HepG2 (cell line): Measurements from ENCODE around the gene VSIG2. TPM values are rescaled to one million over a fixed set of nuclear protein-coding genes. Genes with fewer than 3 reads are reported as not detected.

Experiments
- ATAC-seq: fragments of 200-7000 bp; cut with Tn5 transposase; 3 replicates; pipeline ENCODE4 v1.9.1; 2020; ENCODE audit warnings: mild to moderate bottlenecking, moderate library complexity
- BruUV-seq: library from RNA; stranded (reverse); fragments of 400-500 nt; replicated peaks from 2 replicates; lab custom pipeline; 2021; lab: Mats Ljungman, UMichigan
- CTCF ChIA-PET: fragments of 300-600 bp; formaldehyde crosslinking; extraction: SDS; loops from one replicate; lab custom pipeline; 2021; ENCODE audit warnings: low total read pairs, inconsistent platforms, low intra/inter-chr PET ratio; lab: Yijun Ruan, JAX
- POLR2A ChIA-PET: fragments of 350-600 bp; sonication (Branson Sonifier 250); formaldehyde crosslinking; loops from one replicate; lab custom pipeline; 2020; ENCODE audit warnings: antibody characterized with exemption, inconsistent platforms; lab: Yijun Ruan, JAX
- DNase-seq: peaks from one replicate; pipeline ENCODE4 v3.0.0-alpha.2; 2015; ENCODE audit warnings: low spot score
- FAIRE-seq: peaks from 3 replicates; lab custom pipeline; 2011; peaks lifted over from hg19 to GRCh38; lab: Jason Lieb, UNC
- H2AFZ ChIP-seq: one replicate; pipeline ENCODE4 v1.6.1; 2011; ENCODE audit warnings: low read length, inconsistent platforms
- H3K27ac ChIP-seq: fragments of 300-600 bp; 3 replicates; pipeline ENCODE4 v1.8.0; 2011; ENCODE audit warnings: mixed run types, mild to moderate bottlenecking, mixed read lengths, low read length, inconsistent platforms; ENCODE audit not compliant: insufficient read depth; ENCODE audit errors: extremely low read length
- H3K27me3 ChIP-seq, 2 experiments: fragments of 200-600 bp in 1 of 2; 2 replicates in 1 of 2; 3 replicates in 1 of 2; pipeline versions ENCODE4 v1.6.0 to v1.8.0; 2011; ENCODE audit warnings: low read length in 2 of 2, mild to moderate bottlenecking in 2 of 2, moderate library complexity in 2 of 2, inconsistent platforms in 1 of 2; ENCODE audit not compliant: insufficient read depth in 2 of 2, control insufficient read depth in 1 of 2
- H3K36me3 ChIP-seq, 2 experiments: fragments of 200-600 bp in 1 of 2; replicated peaks in 1 of 2; 2 replicates in 1 of 2; 3 replicates in 1 of 2; pipeline versions ENCODE4 v1.5.1 to v1.8.0; 2011; ENCODE audit warnings: low read length in 2 of 2, inconsistent platforms in 1 of 2; ENCODE audit not compliant: insufficient read depth in 2 of 2, control insufficient read depth in 1 of 2
- H3K4me1 ChIP-seq: 2 replicates; pipeline ENCODE4 v1.5.1; 2012; ENCODE audit warnings: low read length, inconsistent platforms; ENCODE audit not compliant: insufficient read depth
- H3K4me2 ChIP-seq: 2 replicates; pipeline ENCODE4 v1.6.0; 2011; ENCODE audit warnings: low read depth, low read length, inconsistent platforms
- H3K4me3 ChIP-seq, 3 experiments: fragments of 200-600 bp in 1 of 3; sonication (generic), shearing (Covaris generic) in 1 of 3; replicated peaks in 1 of 3; 2 replicates each; pipeline ENCODE4 v1.5.1; 2011 to 2016; ENCODE audit warnings: low read length in 3 of 3, inconsistent platforms in 2 of 3, low read depth in 2 of 3, mild to moderate bottlenecking in 2 of 3, control low read depth in 1 of 3, mixed read lengths in 1 of 3; ENCODE audit not compliant: insufficient read depth in 1 of 3
- H3K79me2 ChIP-seq: one replicate; pipeline ENCODE4 v1.6.1; 2011; ENCODE audit warnings: low read length, inconsistent platforms; ENCODE audit not compliant: insufficient read depth
- H3K9ac ChIP-seq: 2 replicates; pipeline ENCODE4 v1.6.0; 2011; ENCODE audit warnings: mild to moderate bottlenecking, low read depth, low read length, inconsistent platforms; ENCODE audit not compliant: insufficient read depth
- H3K9me3 ChIP-seq: 2 replicates; pipeline ENCODE4 v1.5.1; 2012; ENCODE audit warnings: mild to moderate bottlenecking, low read length
- H4K20me1 ChIP-seq: 2 replicates; pipeline ENCODE4 v1.6.0; 2011; ENCODE audit warnings: inconsistent platforms, mild to moderate bottlenecking, low read length, moderate library complexity; ENCODE audit not compliant: insufficient read depth
- KDM3A ChIP-seq: IDR thresholded peaks from 2 replicates; pipeline ENCODE4 v1.6.1; 2018; ENCODE audit warnings: low read depth, missing compliant biosample characterization
- KDM5B ChIP-seq: sonication (generic); formaldehyde crosslinking; IDR thresholded peaks from 2 replicates; pipeline ENCODE4 v1.4.0; 2020; ENCODE audit warnings: missing genetic modification reagents, mild to moderate bottlenecking, borderline replicate concordance
- MBD4 ChIP-seq: IDR thresholded peaks from 2 replicates; pipeline ENCODE4 v1.6.1; 2012; ENCODE audit warnings: low read length, inconsistent platforms, borderline replicate concordance
- MTF1 ChIP-seq: sonication (generic); formaldehyde crosslinking; IDR thresholded peaks from 2 replicates; pipeline ENCODE4 v1.5.0; 2020; ENCODE audit warnings: missing genetic modification reagents
- PRPF4 ChIP-seq: fragments of 200-400 bp; formaldehyde crosslinking; IDR thresholded peaks from 2 replicates; pipeline ENCODE4 v1.6.1; 2016; ENCODE audit warnings: low read length, low read depth; ENCODE audit not compliant: poor library complexity, severe bottlenecking
- SCMH1 ChIP-seq: sonication (generic); formaldehyde crosslinking; IDR thresholded peaks from 2 replicates; pipeline ENCODE4 v1.9.0; 2021; ENCODE audit warnings: missing genetic modification reagents, mild to moderate bottlenecking, borderline replicate concordance
- SMC3 ChIP-seq: IDR thresholded peaks from 2 replicates; pipeline ENCODE4 v1.6.1; 2011; ENCODE audit warnings: low read length, improper control_type of control experiment
- TBX3 ChIP-seq: fragments of 450-650 bp; IDR thresholded peaks from 2 replicates; pipeline ENCODE4 v1.6.1; 2017; ENCODE audit warnings: antibody characterized with exemption, mild to moderate bottlenecking, inconsistent platforms, borderline replicate concordance
- ZKSCAN1 ChIP-seq: fragments of 150-350 bp; IDR thresholded peaks from 2 replicates; pipeline ENCODE4 v1.6.1; 2014; ENCODE audit warnings: low read length
- ZNF256 ChIP-seq: sonication (generic); formaldehyde crosslinking; conservative IDR thresholded peaks from 2 replicates; pipeline ENCODE4 v1.4.0; 2020; ENCODE audit warnings: missing genetic modification reagents
- ZNF577 ChIP-seq: sonication (generic); formaldehyde crosslinking; IDR thresholded peaks from 2 replicates; pipeline ENCODE4 v1.4.0; 2020; ENCODE audit warnings: mild to moderate bottlenecking, low read depth, missing genetic modification reagents, borderline replicate concordance
- ZNF841 ChIP-seq: sonication (generic); formaldehyde crosslinking; IDR thresholded peaks from 2 replicates; pipeline ENCODE4 v1.8.1; 2023; ENCODE audit warnings: missing genetic modification reagents, borderline replicate concordance
- WGBS: methylation state at CpG from one replicate; pipeline ENCODE4 v1.1.6; 2017; ENCODE audit warnings: low lambda C conversion rate; 5-methylcytosine and 5-hydroxymethylcytosine counted together
- in situ Hi-C: cut with HindIII; loops from 2 replicates; pipeline ENCODE4 v1.10.0; 2017; ENCODE audit warnings: low pct_unique_long_range_greater_than_20kb; ENCODE audit not compliant: extremely low pct_ligation_motif_present
- intact Hi-C: fragments of 100-400 bp; cut with micrococcal nuclease; formaldehyde crosslinking; loops from one replicate; pipeline ENCODE4 v1.10.0; 2022; ENCODE audit not compliant: unreplicated experiment
- polyA plus RNA-seq, 8 experiments: library from polyadenylated mRNA; depleted of rRNA in 3 of 8; stranded (reverse) in 7 of 8; unstranded in 1 of 8; fragments of >200 nt; fragmentation: Illumina TruSeq in 4 of 8; extraction: Trizol in 4 of 8; gene quantifications; 2 replicates each; pipeline versions ENCODE4 v1.2.1 to v1.2.3, GENCODE V29; 2011 to 2016; ENCODE audit warnings: low read depth in 4 of 8, missing spikeins in 1 of 8, mixed read lengths in 1 of 8; ENCODE audit not compliant: insufficient read depth in 1 of 8
- total RNA-seq, 5 experiments: library from RNA; depleted of rRNA; stranded (reverse); fragments of >200 nt; fragmentation: Illumina TruSeq; extraction: Trizol; gene quantifications; 2 replicates each; pipeline ENCODE4 v1.2.3, GENCODE V29; 2016; ENCODE audit warnings: low read depth in 1 of 5
- TF ChIP-seq, protein P1 (sequence below): sonication (generic); formaldehyde crosslinking; IDR thresholded peaks from 2 replicates; pipeline ENCODE4 v1.4.0; 2020; ENCODE audit warnings: missing genetic modification reagents, mild to moderate bottlenecking, borderline replicate concordance
- TF ChIP-seq, protein P2 (sequence below): IDR thresholded peaks from 2 replicates; pipeline ENCODE4 v1.6.1; 2018; ENCODE audit warnings: missing genetic modification reagents, mild to moderate bottlenecking, missing compliant biosample characterization
- TF ChIP-seq, protein P3 (sequence below): sonication (generic); formaldehyde crosslinking; IDR thresholded peaks from 2 replicates; pipeline ENCODE4 v1.8.0; 2022; ENCODE audit warnings: mild to moderate bottlenecking, missing genetic modification reagents
- TF ChIP-seq, protein P4 (sequence below): sonication (generic); formaldehyde crosslinking; IDR thresholded peaks from 2 replicates; pipeline ENCODE4 v1.5.1; 2020; ENCODE audit warnings: missing genetic modification reagents, mild to moderate bottlenecking, borderline replicate concordance

Gene VSIG2
- total and polyA plus RNA-seq, 2 of the 13 experiments (the other 11 are each of a cell fraction or from before 2014, with no cell fraction given), result 0.80 to 2.7 TPM

DNA sequence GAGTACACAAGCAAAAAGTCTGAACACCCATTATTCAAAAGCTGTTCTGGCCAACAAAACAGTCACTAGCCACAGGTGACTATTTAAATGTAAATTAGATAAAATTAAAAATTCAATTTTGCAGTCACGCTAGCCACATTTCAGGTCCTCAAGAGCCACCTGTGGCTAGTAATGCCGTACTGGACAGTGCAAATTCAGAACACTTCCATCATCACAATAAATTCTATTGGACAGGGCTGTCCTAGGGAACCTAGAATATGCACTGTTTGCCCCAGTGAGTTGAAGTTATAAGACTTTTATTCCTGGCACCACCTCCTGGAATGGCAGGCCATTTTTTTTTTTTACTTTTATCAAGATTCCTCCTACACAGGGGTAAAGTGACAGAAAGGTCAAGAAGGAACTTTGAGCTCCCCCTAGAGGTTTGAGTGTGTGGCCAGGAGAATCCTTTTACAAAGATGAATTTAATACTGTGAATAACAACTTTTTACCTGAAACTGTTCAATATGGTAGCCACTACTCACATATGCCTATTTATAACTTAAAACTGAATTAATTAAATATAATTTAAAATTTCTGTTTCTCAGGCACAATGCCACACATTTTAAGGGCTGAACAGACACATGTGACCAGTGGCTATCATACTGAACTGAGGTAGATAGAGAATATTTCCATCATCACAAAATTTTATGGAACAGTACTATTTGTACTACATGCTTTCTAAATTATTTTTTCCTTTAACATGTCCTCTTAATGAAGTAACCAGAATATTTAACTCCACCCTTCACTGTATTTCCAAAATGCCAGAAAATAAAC lies 41.6 kb upstream of the VSIG2 start (continued):
- TF ChIP-seq, protein P1, sequence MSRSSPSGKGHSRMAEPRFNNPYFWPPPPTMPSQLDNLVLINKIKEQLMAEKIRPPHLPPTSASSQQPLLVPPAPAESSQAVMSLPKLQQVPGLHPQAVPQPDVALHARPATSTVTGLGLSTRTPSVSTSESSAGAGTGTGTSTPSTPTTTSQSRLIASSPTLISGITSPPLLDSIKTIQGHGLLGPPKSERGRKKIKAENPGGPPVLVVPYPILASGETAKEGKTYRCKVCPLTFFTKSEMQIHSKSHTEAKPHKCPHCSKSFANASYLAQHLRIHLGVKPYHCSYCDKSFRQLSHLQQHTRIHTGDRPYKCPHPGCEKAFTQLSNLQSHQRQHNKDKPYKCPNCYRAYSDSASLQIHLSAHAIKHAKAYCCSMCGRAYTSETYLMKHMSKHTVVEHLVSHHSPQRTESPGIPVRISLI (CRISPR knock-in tag), result peak; percentile 53; the same call in 1 of the 2 replicates
- TF ChIP-seq SCMH1 (CRISPR knock-in tag) (no peak), SMC3 (peak; percentile 20; the same call in 1 of the 2 replicates), KDM3A (CRISPR knock-in tag) (no peak), PRPF4 (no peak), KDM5B (CRISPR knock-in tag) (no peak)
- TF ChIP-seq, protein P2, sequence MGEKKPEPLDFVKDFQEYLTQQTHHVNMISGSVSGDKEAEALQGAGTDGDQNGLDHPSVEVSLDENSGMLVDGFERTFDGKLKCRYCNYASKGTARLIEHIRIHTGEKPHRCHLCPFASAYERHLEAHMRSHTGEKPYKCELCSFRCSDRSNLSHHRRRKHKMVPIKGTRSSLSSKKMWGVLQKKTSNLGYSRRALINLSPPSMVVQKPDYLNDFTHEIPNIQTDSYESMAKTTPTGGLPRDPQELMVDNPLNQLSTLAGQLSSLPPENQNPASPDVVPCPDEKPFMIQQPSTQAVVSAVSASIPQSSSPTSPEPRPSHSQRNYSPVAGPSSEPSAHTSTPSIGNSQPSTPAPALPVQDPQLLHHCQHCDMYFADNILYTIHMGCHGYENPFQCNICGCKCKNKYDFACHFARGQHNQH (CRISPR knock-in tag), result no peak

DNA sequence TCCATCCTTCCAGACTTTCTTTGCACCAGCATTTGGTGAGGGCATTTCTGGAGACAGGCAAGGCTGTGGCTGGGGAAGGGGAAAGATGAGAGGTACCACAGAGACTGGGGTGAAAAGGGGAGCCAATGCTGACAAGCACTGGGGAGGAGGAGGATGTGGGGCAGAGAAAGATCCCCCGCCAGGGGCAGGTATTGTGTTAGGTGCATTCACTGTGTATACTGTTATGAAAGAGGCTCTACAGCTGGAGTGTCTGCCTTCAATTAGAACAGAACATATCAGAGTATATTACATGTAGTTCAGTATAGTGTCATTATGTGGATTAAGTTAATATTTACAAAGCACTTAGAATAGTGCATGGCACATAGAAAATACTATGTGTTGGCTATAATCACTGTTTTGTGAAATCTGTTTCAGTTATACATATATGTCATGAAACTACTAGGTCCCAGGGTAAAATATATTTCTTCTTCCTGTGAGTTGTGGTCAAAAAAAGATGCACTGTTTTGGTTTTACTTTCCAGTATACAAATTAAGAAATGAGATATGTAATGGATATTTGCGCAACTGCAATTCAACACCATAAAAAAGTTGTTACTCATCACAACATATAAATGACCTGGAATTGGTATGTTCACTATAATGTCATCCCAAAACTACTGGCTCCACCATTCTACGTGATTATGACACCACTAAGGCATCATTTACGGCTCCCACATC lies 39.7 kb upstream of the VSIG2 start:
- H3K4me1 ChIP-seq, result peaks cover 18% of the 10 kb centered on the region
- intact Hi-C loops, result loop anchor here (10.0 kb wide), 1 partner anchor 47 kb away; no protein-coding TSS in a partner anchor
- H3K4me2 ChIP-seq, result no peak overlapping the region
- H3K9ac ChIP-seq, result no peak overlapping the region
- ChIA-PET CTCF (interaction anchor here (3.1 kb wide), 1 partner anchor 122 kb away, joined by 24 read pairs; no protein-coding TSS in a partner anchor), POLR2A (no interaction called here)
- H3K36me3 ChIP-seq, result no peaks in the 10 kb centered on the region
- BruUV-seq, result no TSS peak
- FAIRE-seq, result no peak
- 97% methylated on average over 4 of the region's 4 CpGs for WGBS
- no peaks in the 10 kb centered on the region for H3K27me3 ChIP-seq
- no peak for DNase-seq
- no peak overlapping the region for H3K27ac ChIP-seq
- H3K9me3 ChIP-seq, result no peaks in the 10 kb centered on the region
- ATAC-seq, result no peak
- H4K20me1 ChIP-seq, result peaks cover 28% of the 10 kb centered on the region; the same call in 1 of the 2 replicates
- H2AFZ ChIP-seq, result no peak overlapping the region
- in situ Hi-C loops, result no loop called here
- no peak overlapping the region for H3K4me3 ChIP-seq
- H3K79me2 ChIP-seq, result peaks cover 86% of the 10 kb centered on the region
- TF ChIP-seq TBX3 (no peak), MTF1 (CRISPR knock-in tag) (no peak), ZNF841 (CRISPR knock-in tag) (no peak), MBD4 (no peak), ZKSCAN1 (no peak), ZNF577 (no peak), ZNF256 (CRISPR knock-in tag) (no peak)
- TF ChIP-seq, protein P3, sequence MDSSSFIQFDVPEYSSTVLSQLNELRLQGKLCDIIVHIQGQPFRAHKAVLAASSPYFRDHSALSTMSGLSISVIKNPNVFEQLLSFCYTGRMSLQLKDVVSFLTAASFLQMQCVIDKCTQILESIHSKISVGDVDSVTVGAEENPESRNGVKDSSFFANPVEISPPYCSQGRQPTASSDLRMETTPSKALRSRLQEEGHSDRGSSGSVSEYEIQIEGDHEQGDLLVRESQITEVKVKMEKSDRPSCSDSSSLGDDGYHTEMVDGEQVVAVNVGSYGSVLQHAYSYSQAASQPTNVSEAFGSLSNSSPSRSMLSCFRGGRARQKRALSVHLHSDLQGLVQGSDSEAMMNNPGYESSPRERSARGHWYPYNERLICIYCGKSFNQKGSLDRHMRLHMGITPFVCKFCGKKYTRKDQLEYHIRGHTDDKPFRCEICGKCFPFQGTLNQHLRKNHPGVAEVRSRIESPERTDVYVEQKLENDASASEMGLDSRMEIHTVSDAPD (CRISPR knock-in tag), result no peak
- TF ChIP-seq, protein P4, sequence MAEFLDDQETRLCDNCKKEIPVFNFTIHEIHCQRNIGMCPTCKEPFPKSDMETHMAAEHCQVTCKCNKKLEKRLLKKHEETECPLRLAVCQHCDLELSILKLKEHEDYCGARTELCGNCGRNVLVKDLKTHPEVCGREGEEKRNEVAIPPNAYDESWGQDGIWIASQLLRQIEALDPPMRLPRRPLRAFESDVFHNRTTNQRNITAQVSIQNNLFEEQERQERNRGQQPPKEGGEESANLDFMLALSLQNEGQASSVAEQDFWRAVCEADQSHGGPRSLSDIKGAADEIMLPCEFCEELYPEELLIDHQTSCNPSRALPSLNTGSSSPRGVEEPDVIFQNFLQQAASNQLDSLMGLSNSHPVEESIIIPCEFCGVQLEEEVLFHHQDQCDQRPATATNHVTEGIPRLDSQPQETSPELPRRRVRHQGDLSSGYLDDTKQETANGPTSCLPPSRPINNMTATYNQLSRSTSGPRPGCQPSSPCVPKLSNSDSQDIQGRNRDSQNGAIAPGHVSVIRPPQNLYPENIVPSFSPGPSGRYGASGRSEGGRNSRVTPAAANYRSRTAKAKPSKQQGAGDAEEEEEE (CRISPR knock-in tag), result no peak
